ENCODE data around the gene PIP5K1B.

- TF ChIP-seq CTCF (IDR thresholded peaks at IDR 0.05), result no peak
- no peak for TF ChIP-seq EZH2 (IDR thresholded peaks at IDR 0.05; ENCODE audit: borderline replicate concordance, insufficient read depth, low read depth, low read length, poor library complexity, severe bottlenecking)
Observed at GRCh38 chr9:68775003-68775730, 70.1 kb downstream of the PIP5K1B start.

All from B cell (primary cell).